Thoracic aorta (tissue), 2 donors: ENCODE measurements around the gene FAM83F. TPM values are rescaled to one million over a fixed set of nuclear protein-coding genes. Genes with fewer than 3 reads are reported as not detected.

Experiments used
- ATAC-seq: fragments of 150-250 bp; one replicate; pipeline ENCODE4 v1.8.0; 2017; ENCODE audit warnings: low read depth; ENCODE audit not compliant: insufficient number of reproducible peaks, low FRiP score
- DNase-seq: peaks from one replicate; pipeline ENCODE4 v3.0.0-alpha.2; 2020; ENCODE audit warnings: low spot score
- H3K27ac ChIP-seq, 2 donors: fragments of 200-600 bp; sonication (generic); 1 replicate in 1 of 2; 2 replicates in 1 of 2; pipeline ENCODE4 v1.5.1; 2016; ENCODE audit warnings: mild to moderate bottlenecking in 2 of 2, moderate library complexity in 2 of 2
- H3K27me3 ChIP-seq: fragments of 200-600 bp; sonication (generic); replicated peaks from 2 replicates; pipeline ENCODE4 v1.6.0; 2016; ENCODE audit warnings: mild to moderate bottlenecking; ENCODE audit not compliant: insufficient read depth
- H3K36me3 ChIP-seq: fragments of 200-600 bp; sonication (generic); one replicate; pipeline ENCODE4 v1.5.1; 2016
- H3K4me1 ChIP-seq, 2 donors: fragments of 200-600 bp; sonication (generic); 1 replicate in 1 of 2; 2 replicates in 1 of 2; pipeline versions ENCODE4 v1.5.1 to v1.6.0; 2016; ENCODE audit warnings: low read depth in 2 of 2, mild to moderate bottlenecking in 1 of 2; ENCODE audit not compliant: control insufficient read depth in 1 of 2
- H3K4me3 ChIP-seq: fragments of 200-600 bp; sonication (generic); 2 replicates; pipeline ENCODE4 v1.5.1; 2016; ENCODE audit warnings: mild to moderate bottlenecking
- H3K9me3 ChIP-seq: fragments of 200-600 bp; sonication (generic); 2 replicates; pipeline ENCODE4 v1.5.1; 2016
- CTCF ChIP-seq: fragments of 200-600 bp; sonication (generic); IDR thresholded peaks from one replicate; pipeline ENCODE4 v1.5.1; 2019; ENCODE audit warnings: antibody characterized with exemption
- total RNA-seq, 2 donors: library from RNA; depleted of rRNA; stranded (reverse); fragments of >200 nt; gene quantifications; one replicate each; pipeline versions ENCODE4 v1.1.0 to v1.2.3, GENCODE V29; 2016

Gene FAM83F
- total RNA-seq, 2 donors from 2014 or later, result under 0.01 to 0.28 TPM

DNA sequence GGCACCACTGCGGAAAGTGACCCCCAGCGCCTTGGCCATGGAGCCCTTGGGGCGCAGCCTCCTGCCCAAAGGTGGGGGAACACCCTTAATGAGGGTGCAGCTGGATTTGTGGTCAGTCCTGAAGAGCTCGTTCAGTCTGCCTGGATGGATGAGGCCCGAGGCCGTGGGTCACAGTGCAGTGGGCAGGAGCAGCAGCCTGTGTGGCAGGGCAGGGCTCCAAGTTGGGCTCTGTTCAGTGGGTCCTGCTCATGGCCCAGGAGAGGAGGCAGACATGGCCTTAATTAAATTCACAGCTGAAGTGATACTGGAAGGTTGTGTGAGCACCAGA, 33.3 kb downstream of the FAM83F start:
- ATAC-seq (no peak), DNase-seq (no peak)
- H3K27ac ChIP-seq, result no peak overlapping the region
- no peaks in the 10 kb centered on the region for H3K27me3 ChIP-seq
- no peaks in the 10 kb centered on the region for H3K36me3 ChIP-seq
- no peak overlapping the region for H3K4me3 ChIP-seq
- no peaks in the 10 kb centered on the region for H3K9me3 ChIP-seq
- TF ChIP-seq CTCF, result no peak
- H3K4me1 ChIP-seq, result no peaks in the 10 kb centered on the region

DNA sequence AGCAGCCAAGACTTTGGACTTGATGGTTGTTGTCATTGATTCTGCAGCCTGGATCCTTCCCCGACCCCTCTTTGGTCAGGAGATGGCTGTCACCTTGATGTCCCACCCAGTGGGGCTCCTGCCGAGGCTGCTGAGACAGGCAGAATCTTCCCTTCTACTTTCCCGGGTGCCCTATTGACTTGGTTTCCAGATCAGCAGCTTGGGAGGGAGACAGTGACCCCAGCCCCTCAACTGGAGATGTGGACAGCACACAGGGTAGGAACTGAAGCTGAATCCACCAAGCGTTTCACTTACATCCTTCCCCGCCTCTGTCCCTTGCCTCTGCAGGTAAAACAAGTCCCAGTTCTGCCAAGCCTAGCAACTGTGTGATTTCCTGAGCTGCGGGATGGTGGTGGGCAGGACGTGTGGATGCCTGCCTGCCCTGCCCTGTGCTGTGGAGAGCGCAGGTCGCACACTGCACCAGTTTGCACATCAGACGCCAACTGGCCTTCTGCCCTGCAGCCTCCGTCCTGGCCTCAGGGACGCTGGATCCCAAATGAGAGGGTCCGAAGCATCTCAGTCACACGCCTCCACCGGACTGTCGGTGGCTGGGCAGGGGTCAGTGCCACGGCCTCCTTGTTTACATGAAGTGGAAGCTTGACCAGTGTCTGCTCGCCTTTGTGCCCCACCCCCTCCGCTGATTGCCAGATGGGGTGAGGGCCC, 34.6 kb downstream of the FAM83F start:
- no peak for TF ChIP-seq CTCF
- ATAC-seq (no peak), DNase-seq (no peak)
- H3K9me3 ChIP-seq, result no peaks in the 10 kb centered on the region
- H3K4me1 ChIP-seq, result no peaks in the 10 kb centered on the region
- H3K36me3 ChIP-seq, result no peaks in the 10 kb centered on the region
- no peaks in the 10 kb centered on the region for H3K27me3 ChIP-seq
- no peak overlapping the region for H3K4me3 ChIP-seq
- H3K27ac ChIP-seq, result no peak overlapping the region

DNA sequence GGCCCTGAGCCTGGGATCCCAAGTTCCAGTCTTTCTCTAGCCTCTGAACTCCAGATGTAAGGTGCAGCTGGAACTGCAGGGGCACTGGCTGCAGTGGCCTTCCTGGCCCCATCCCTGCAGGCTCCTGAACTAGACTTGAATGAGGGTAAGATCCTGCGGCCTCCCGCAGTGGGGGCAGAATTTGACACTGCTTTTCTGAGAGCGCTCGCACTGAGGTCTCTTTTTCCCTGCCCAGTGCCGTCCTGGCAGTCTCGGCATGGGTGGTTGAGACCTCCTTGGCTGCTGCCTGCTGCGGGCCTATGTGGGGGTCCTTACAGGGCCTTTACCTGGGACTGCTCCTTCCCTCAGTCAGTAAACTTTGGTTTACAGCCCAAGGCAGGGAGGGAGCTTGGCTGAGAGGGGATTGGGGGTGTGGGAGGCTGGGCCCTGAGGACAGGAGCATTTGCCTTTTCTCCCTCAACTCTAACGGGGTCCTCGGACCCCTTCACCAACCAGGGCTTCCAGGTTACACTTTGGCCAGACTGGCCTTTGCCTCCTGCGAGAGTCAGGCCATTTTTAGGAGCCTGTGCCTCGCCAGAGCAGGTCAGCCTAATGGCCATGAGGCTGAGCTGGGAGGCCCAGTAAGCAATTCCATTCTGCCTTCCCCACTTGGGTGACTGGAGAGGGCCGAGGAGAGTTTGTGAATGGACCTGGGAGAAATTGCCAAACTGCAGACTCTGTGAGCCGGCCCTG, 35.4 kb downstream of the FAM83F start:
- no peak for DNase-seq
- Histone ChIP-seq H3K4me3 (no peak overlapping the region), H3K9me3 (no peaks in the 10 kb centered on the region)

DNA sequence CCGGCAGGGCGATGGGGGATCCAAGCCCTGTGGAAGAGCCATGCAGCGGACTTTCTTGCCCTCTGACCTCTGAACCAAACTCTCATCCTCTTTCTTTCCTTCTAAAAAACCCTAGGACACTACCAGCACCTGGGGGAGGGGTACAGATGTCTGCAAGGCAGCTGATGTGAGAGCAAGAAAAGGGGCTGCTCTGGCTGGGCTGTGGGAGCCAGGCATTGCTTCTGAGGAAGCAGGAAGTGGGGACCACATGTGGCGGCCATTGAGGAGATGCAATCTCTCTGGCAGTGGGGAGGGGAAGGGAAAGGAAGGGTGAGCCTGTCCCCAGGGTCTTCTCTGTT, 36.0 kb downstream of the FAM83F start:
- H3K27me3 ChIP-seq, result no peaks in the 10 kb centered on the region
- H3K36me3 ChIP-seq, result no peaks in the 10 kb centered on the region
- ATAC-seq (no peak), DNase-seq (no peak)
- no peak overlapping the region for H3K27ac ChIP-seq
- H3K4me1 ChIP-seq, result no peaks in the 10 kb centered on the region
- H3K9me3 ChIP-seq, result no peaks in the 10 kb centered on the region
- no peak overlapping the region for H3K4me3 ChIP-seq
- no peak for TF ChIP-seq CTCF

More for the DNA sequence above, 35.4 kb downstream of the FAM83F start:
- H3K4me1 ChIP-seq, result no peaks in the 10 kb centered on the region
- no peak overlapping the region for H3K27ac ChIP-seq
- ATAC-seq, result no peak
- no peaks in the 10 kb centered on the region for H3K36me3 ChIP-seq
- no peaks in the 10 kb centered on the region for H3K27me3 ChIP-seq
- no peak for TF ChIP-seq CTCF

DNA sequence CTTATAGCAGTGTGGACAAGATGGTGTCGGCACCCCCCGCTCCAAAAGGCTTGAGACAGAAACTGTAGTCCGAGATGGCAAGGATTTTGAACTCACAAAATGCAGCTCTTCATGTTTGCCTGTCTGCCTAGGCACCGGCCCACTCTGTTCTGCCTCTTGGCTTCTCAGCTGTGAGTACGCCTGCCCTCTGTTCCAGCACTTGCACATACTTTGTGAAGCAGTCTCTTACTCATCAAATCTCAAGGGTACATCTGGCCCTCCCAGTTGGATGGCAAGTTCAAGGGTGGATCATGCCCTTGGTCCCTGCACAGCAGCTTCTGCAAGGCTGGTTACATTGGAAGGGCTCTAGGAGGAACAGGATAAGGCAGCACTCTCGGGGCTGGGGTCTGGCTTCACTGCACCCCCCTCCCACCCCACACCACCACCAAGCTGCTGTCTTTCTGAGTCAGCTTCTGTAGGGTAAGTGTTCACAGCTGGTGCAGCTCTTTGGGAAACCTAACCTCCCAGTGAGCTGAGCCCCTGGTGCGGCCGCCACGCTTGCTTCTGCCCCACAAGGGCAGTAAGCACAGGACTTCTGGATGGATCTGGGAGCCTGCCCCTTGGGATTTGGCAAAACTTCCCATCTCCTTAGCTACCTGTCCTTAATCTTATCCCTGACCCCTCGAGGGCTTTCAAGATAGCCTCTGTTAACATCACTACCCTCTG, 37.2 kb downstream of the FAM83F start:
- Histone ChIP-seq H3K27me3 (no peaks in the 10 kb centered on the region), H3K27ac (no peak overlapping the region), H3K4me3 (no peak overlapping the region), H3K36me3 (no peaks in the 10 kb centered on the region), H3K4me1 (no peaks in the 10 kb centered on the region), H3K9me3 (no peaks in the 10 kb centered on the region)
- no peak for ATAC-seq
- DNase-seq, result no peak
- TF ChIP-seq CTCF, result no peak
